Stimulated activated CD8-positive, alpha-beta memory T cell treated with anti-CD3 and anti-CD28 coated beads, Interleukin-2, amount 100 ng/mL, for 1 hour (primary cell): Measurements from ENCODE around the gene SH3PXD2A.
A peak's percentile ranks its signal among the peaks of the same experiment; 100 is the strongest.

Experiments used
- DNase-seq, 2 donors: peaks; one replicate each; pipeline ENCODE4 v3.0.0-alpha.2; 2020; ENCODE audit warnings: low read depth in 2 of 2

The SH3PXD2A gene

DNA sequence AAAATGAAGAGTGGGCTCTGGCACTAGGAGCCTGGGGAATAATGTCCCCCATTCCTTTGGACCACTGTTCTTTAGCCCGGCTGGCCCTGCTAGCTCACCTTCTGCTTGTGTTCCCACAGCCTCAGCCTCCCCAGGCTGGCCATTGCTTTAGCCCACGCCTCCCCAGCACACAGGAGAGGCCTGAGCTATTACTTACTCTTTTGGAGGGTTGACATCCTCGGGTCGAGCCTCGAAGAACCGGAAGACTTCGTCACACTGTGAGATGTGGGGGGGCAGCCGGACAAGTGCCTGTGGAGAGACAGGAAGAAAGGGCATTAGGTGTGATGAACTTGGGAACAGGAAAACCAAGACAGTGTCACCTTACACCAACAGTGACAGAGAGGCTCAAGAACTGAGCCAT lies 131.3 kb downstream of the SH3PXD2A start:
- no peak for DNase-seq

DNA sequence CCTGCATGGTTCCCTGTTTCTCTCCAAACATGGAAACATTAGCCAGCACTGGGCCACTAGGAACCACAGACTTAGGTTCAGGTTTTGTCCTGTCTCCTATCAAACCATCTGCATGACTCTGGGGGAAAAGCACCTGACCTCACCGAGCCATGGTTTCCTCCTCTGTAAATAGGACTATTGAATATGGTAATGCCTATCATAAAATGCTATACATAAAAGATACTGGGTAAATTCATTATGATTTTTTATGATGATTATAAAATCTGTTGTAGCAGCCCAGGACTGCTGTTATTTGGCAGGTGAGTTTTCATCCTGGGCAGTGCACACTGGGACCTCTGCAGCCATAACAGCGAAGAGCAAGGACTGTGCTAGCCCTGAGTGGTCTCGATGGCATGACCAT lies 131.8 kb downstream of the SH3PXD2A start:
- DNase-seq: no peak

DNA sequence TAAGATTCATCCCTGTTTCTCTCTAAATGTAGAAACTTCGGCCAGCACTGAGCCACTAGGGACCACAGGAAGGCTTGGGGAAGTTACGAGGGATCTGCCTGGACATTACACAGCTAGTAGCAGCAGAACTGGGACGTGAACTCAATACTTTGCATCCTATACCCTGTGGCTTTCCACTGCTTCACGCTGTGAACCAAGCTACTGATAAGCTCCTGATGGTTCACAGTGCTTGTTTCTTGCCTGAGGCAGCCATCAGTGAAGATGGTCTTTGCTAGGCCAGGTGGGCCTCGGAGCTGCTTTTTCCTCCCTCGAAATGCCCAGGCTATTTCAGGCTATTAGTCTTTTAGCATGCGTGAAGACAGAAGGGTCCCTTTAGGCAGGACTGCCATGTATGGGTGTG lies 132.7 kb downstream of the SH3PXD2A start:
- no peak for DNase-seq

DNA sequence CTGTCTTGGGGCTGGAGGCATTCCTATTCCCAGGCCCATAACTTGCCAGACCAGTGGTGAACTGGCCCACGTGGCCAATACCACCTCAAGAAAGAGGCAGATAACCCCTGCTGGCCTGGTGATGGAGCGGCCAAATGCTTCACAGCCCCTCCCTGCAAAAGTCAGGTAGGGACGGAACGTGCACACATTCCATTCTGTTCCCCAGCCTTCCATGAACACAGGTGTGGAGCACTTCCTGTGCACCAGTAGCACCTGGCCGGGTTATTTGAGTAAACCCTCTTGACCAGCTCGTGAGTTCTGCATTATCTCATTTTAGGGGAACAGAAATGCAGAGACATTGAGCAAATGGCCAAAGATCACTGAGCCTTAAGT lies 134.4 kb downstream of the SH3PXD2A start:
- no peak for DNase-seq

DNA sequence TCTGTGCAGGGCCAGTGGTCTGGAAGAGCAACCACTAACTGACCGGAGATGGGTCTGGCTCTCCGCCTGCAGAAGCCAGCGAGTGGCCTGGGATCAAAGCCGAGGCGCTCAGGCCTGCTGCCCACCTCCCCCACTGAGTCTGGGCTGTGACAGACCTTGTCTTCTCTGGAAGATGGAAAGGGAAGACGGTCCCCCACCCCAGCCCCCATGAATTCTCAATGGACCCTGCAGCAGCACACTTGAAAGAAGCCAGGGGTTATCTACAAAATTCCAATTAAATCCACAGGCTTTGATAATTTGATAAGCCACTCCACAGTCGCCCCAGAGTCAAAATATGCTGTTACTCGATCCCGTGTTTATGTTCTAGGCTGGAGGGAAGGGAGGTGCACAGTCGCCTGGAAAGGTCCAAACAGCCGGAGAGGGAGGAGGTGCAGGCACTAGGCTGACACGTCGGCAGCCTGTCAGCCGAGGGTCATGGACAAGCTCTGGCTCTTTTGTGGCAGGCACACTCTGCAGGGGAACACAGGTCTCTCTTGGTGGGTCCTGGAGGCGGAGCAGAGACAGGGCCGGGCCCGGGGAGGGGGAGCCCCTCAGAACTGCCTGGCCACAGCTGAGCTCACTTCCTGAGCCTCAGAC lies 134.9 kb downstream of the SH3PXD2A start:
- DNase-seq: no peak

DNA sequence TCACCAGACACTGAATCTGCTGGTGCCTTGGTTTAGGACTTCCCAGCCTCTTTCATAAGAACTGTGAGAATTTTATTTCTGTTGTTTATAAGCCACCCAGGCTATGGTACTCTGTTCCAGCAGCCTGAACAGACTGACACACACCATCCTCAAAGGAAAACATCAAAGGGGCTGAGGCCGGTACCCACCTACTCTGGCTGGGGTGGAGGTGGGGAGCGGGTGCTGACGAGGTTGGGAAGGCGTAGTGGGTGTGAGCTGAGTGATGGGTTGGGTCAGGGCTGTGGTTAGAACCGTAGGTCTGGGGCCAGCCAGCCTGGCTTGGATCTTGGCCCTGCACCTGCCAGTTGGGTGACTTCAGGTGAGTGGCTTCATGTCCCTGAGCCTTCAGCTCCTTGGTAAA lies 136.3 kb downstream of the SH3PXD2A start:
- no peak for DNase-seq

DNA sequence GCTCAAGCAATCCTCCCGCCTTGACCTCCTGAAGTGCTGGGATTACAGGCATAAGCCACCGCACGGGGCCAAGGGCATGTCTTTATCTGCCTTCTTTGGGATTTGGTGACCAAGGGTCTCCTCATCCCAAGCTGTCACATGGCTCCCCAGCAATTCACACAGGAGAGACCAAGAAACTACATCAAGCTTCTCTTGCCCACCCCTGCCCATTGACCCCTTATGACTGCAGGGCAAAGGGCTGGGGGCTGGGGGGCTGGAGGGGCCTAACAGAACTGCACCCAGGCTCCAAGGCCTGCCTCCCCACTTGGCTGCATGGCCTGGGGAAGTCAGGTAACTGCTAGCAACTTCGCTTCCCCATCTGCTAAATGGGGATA lies 137.1 kb downstream of the SH3PXD2A start:
- DNase-seq: no peak

DNA sequence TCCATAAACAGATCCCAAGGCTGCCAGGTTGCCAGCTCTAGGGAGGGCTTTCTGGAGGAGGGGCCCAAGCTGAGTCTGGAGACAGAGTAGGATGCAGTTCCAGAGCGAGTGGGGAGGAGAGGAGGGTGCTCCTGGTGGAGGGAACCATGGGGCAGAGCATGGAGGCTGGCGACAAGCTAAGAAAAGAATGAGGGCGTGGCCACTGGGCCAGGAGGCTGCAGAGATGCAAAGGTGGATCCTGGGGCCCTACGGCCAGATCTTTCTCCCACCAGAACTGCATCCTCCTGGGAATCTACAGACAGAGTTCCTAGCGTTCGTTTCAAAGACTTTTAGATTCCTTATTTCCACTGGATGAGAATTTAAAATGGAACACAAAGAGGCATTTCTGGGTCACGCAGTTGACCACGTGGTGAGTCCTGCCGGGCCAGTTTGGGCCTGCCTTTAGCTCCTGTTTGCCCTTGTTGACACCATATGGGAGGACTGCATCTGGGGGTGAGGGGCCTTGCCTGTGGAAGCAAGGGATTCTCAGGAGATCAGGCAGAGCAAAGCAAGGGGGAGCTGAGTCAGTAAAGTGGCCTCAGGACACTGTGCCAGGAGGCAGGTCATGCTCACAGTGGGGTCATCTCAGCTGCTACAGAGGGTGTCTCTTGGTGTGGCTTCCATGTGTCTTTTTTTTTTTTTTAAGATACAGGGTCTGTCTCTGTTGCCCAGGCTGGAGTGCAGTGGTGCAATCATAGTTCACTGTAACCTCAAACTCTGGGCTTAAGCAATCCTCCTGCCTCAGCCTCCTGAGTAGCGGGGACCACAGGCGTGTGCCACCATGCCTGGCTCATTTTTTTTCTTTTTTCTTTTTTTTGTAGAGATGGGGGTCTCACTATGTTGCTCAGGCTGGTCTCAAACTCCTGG lies 137.8 kb downstream of the SH3PXD2A start:
- no peak for DNase-seq

DNA sequence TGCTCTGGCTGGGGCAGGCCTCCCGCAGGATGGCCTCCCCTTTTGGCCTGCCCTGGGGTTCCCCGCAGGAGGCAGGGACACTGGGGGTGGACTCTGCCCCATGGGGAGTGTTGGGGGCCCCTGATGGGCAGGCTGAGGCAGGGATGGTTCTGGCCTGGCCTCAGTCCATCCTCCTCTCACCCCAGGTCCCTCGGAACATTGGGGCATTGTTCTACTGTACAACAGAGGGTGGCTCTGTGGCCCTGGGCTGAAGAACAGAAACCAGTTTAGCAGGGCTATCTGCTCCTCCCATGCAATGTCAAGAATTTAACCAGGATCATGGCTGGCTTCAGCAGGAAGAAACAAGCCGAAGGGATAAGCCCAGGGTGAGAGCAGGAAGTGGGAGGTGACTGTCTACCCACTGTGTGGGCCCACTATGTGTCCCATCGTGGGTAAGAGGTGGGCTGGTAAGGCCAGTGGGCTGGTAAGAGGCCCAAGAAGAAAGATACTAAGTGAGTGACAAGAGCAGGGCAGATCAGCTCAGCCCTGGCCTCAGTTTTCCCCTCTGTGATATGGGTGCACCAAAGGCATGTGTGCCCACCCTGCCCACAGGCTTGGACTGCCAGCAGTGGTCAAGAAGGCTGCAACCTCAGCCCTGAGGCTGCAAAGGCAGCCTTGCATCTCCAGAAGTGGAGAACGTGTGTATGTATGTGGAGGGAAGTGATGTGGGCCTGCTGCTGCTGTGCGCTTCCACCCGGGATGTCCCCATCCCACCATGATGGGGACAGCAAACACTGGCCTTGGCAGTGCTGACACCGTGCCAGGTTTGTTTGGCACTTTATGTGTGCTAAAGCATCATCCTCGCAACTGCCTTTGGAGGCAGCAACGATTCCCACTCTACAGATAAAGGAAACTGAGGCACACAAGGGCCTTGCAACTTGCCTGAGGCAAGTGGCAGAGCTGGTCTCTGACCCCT lies 138.9 kb downstream of the SH3PXD2A start:
- no peak for DNase-seq

DNA sequence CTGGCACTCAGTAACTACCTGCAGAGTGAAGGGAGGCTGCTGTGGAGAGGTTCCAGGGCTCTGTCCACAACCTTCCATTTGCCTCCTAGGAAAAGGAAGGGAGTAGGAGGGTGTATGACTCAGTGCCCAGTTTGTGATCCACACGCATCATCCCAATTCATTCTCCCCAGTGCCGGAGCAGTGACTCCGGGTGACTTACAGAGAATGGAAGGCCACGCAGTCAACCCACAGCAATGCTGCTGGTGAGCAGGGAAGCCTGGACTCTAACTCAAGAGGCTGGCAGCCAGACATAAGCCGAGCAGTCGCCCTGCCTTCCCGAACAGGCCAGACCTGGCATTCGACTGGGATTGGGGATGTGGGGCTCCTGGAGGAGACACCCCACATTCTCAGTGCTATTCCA lies 139.9 kb downstream of the SH3PXD2A start:
- DNase-seq: no peak

DNA sequence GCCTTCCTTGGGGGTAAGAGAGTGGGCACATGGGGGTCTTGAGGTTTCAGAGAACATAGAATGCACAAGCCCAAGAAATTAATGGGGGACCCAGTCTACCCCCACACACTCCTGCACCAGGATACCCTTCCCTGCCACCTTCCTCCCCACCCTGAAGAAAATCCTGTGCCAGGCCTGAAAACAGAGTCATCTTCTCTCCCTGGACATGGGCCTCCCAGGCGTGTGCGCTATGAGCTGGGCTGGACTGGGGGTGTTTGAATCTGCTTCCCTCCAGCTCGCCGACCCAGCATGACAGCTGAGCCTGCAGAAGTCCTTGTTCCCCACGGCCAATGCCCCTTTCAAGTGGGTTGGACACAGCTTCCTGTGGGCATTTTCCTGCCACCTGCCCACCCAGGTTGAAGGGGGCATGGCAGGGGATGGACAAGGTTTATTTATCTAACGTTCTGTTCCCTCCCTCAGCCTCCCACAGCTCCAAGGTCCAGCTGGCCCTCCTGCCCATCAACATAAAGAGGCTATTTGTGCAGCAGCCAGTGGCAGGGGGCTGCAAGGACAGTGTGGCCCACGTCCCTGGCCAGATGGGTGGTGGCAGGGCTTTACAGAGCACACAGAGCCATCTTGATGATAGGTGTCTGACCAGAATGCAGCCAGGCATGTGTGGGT lies 141.0 kb downstream of the SH3PXD2A start:
- no peak for DNase-seq

DNA sequence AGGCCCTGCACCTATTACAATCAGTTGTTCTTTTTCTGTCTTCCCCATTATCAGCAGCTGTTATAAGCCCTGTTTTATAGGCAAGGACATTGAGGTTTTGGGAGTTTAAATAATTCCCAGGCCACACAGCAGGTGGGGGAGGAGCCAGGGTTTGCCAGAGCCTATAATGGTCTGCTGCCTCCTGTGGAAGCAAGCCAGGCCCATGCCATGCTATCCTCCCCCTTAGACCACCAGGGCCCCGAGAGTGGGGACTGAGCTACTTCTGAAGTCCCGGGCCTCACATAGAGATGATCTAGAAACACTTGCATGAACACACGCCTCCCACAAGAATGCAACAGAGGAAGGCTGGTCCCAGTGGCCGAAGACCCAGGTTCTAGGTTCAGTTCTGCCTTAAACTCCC lies 141.7 kb downstream of the SH3PXD2A start:
- no peak for DNase-seq

DNA sequence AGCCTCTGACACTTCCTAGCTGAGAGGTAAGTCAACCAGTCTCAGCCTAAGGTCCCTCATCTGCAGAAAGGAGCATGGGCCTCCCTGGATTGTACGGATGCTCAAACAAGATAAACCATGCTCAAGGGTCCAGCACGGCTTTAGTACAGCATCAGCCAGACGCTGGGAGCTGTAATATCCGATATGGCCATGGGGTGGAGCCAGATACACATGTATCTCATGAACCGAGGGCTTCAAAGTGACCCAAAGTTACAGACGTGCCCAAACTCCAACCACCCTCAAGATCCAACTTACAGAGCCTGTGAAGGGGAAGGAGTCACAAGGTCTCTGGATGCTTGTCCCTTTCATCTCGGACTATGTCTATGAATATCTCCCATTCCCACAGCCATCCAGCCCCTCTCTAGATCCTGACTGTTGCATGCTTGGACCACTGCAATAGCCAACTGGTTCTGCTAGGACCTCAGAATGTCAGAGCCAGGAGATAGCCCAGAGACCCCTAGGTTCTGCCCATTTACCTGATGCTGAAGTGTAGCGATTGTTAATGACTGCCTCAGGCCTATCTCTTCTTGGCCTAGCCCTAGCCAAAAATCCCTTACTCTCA lies 142.4 kb downstream of the SH3PXD2A start:
- peak; percentile 61 to 66 for DNase-seq

DNA sequence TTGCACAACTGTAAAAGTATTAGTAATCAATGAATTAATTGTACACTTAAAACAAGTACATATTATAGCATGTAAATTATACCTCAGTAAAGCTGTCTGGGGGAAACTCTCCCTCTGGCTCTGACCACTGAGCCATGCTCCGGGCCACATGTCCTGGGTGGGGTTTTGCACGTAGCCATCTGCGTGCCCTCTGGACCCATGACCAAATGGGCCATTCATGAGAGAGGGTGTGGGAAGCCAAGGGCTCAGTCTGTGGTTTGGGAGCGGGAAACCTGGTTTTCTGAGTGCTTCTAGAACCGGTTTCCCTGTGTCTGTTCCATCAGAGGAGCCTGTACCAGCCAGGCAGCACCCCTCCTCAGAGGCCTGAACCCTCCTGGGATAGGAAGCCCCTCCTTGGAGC lies 143.2 kb downstream of the SH3PXD2A start:
- no peak for DNase-seq

DNA sequence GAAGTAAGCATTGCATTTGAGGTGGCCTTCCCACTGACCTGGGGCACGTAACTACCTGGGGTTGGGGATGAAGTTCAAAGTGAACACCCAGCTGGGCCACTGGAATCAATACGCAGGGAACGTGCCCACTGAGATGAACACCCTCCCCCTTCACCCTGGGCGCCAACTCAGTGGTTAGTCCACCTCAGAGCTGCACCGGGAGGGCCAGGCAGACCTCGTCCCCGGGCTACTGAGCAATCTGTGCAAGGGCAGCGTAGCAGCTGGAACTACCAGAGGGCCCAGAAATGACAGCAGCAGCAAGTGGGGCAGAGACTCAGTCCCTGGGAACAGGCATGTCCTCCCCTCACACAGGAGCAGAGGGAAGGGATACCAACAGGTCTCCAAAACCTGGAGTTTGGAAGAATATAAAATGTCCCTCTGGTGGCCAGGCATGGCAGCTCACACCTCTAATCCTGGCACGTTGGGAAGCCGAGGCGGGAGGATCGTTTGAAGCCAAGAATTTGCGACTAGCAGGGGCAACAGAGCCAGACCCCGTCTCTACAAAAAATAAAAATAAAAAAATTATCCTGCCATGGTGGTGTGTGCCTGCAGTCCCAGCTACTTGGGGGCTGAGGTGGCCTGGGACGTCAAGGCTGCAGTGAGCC lies 143.9 kb downstream of the SH3PXD2A start:
- DNase-seq: no peak

DNA sequence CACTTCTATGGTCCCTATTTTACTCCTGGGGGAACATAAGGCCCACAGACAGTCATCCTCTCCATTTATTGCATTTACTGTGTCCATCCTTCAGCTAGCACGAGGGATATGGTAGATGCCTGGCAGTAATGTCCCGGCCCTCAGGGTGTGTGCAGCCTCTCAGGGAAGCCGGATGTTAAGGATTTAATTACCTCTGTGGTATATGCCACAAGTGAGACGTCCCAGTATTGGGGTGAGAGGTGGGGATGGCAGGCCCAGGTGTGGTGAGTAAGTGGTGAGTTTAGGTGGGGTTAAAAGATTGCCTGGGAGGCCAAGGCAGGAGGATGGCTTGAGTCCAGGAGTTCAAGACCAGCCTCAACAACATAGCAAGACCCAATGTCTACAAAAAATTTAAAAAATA lies 144.9 kb downstream of the SH3PXD2A start:
- no peak for DNase-seq

DNA sequence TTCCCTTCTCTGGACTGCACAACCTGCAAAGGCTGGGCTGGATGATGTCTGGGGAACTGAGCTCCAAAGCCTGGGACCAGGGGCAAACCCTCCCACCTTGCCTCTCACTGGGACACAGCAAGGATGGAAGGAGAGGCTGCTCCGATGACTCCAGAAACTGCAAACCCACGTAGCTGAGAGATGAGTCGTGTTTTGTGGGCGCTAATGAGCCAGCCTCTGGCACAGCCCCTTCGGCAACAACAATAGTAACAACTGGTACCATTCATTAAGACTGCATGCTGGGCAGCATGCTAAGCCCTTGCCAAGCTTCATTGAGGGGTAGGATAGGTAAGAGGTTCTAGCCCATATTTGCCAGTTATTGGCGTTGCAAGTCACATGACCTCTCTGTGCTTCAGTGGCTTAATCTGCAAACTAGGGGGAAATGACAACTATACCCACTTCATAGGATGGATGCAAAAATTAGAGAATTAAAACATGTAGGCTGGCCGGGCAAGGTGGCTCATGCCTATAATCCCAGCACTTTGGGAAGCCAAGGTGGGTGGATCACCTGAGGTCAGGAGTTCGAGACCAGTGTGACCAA lies 145.9 kb downstream of the SH3PXD2A start:
- DNase-seq: no peak

DNA sequence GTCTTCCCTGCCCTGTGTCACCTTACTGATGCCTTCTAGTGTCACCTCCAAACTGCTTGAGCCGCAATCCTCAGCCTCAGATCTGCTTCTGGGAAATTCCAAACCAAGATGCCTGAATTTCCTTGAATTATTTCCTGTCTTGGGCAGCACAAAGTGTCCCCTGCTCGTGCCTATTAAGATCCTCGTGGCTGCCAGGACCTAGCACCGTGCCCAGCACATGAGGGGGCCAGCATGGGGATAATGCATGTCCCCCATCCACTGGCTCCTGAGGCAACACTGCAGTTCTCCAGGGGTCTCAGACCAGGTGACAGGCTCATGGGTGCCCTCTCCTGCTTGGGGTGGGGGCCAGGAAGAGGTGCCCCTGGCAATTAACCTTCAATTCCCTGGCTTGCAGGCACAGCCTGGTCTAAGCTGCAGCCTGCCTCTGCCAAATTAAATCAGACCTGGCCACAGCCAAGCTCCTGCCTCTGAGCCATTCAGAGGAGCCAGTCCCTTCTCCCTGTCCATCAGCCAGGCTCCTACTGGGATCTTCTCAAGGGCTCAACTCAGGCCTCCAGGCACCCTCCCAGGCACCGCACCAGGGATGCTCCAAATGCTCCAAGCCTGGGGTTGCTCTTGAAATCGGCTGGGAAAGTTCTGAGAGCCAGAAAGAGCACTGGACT lies 146.6 kb downstream of the SH3PXD2A start:
- DNase-seq: no peak

DNA sequence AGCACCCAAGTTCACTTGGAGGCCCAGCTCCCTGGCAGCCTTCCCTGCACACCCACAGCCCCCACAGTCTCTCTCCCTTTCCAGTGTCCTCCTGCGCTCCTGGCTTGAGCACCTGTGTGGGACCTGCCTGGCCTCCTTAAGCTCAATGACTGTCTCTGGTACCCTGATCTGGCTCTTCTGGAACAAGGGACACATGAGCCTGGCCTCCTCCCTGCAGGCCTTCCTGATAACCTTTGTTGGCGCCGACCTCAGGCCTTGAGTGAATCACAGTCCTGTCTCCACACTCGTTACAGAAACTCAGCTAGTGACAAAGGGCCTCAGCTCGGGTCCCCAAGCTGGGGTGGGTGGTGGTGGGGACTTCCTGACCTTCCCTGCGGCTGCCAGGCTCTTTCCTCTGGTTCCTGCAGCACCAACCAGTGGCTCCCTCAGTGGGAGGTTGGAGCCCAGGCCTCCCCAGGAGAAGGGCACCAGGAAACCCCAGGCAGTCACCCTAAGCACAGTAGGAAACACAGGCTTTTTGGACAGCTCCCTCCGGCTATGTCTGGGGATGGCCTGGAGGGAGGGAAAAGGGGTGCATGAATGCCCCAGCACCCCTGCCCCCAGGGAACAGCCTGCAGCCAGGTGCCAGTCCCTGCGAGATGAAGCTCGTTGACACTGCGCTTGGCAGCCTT lies 147.3 kb downstream of the SH3PXD2A start:
- no peak for DNase-seq
